K562 (cell line): ENCODE measurements around the gene ZNF529. TPM values are rescaled to one million over a fixed set of nuclear protein-coding genes. Genes with fewer than 3 reads are reported as not detected.
A peak's percentile ranks its signal among the peaks of the same experiment; 100 is the strongest.

ENCODE experiments used
- ATAC-seq: fragments of 200-7000 bp; cut with Tn5 transposase; 3 replicates; pipeline ENCODE4 v1.9.1; 2020; ENCODE audit warnings: moderate library complexity
- BruUV-seq: library from RNA; stranded (reverse); fragments of 400-500 nt; replicated peaks from 2 replicates; lab custom pipeline; 2021; lab: Mats Ljungman, UMichigan
- CTCF ChIA-PET: fragments of 300-600 bp; formaldehyde crosslinking; extraction: SDS; loops from one replicate; lab custom pipeline; 2021; ENCODE audit warnings: low intra/inter-chr PET ratio; lab: Yijun Ruan, JAX
- POLR2A ChIA-PET: fragments of 300-600, 350-650 bp; sonication (Branson Sonifier 250); formaldehyde crosslinking; extraction: SDS; loops from one replicate; lab custom pipeline; 2021; ENCODE audit warnings: antibody characterized with exemption, inconsistent platforms; lab: Yijun Ruan, JAX
- DNase-seq, 4 experiments: peaks; one replicate each; pipeline versions ENCODE4 v3.0.0 to v3.0.0-alpha.2; 2011 to 2018; ENCODE audit warnings: low spot score in 3 of 4, mixed read lengths in 3 of 4; ENCODE audit errors: extremely low read depth in 1 of 4
- FAIRE-seq: peaks from 2 replicates; lab custom pipeline; 2011; peaks lifted over from hg19 to GRCh38; lab: Jason Lieb, UNC
- H2AFZ ChIP-seq: 2 replicates; pipeline ENCODE4 v1.6.0; 2011; ENCODE audit warnings: low read depth, low read length, control low read depth, inconsistent platforms
- H3K27ac ChIP-seq: fragments of 200-600 bp; 3 replicates; pipeline ENCODE4 v1.8.0; 2011; ENCODE audit warnings: low read depth, mild to moderate bottlenecking, control low read depth, inconsistent platforms, low read length, moderate library complexity, mixed read lengths; ENCODE audit errors: extremely low read depth
- H3K27me3 ChIP-seq, 2 experiments: fragments of 300-600 bp in 1 of 2; 2 replicates in 1 of 2; 3 replicates in 1 of 2; pipeline versions ENCODE4 v1.6.0 to v1.8.0; 2011; ENCODE audit warnings: inconsistent platforms in 2 of 2, low read length in 2 of 2, mild to moderate bottlenecking in 1 of 2, mixed read lengths in 1 of 2, moderate library complexity in 1 of 2; ENCODE audit not compliant: control insufficient read depth in 2 of 2, insufficient read depth in 2 of 2
- H3K36me3 ChIP-seq: fragments of 300-600 bp; 3 replicates; pipeline ENCODE4 v1.8.0; 2011; ENCODE audit warnings: mild to moderate bottlenecking, low read length, inconsistent platforms; ENCODE audit not compliant: control insufficient read depth, insufficient read depth
- H3K4me1 ChIP-seq, 2 experiments: fragments of 200-600 bp in 1 of 2; replicated peaks in 1 of 2; 2 replicates in 1 of 2; 3 replicates in 1 of 2; pipeline versions ENCODE4 v1.5.1 to v1.8.0; 2011; ENCODE audit warnings: inconsistent platforms in 2 of 2, low read length in 2 of 2, mild to moderate bottlenecking in 1 of 2, mixed read lengths in 1 of 2, moderate library complexity in 1 of 2; ENCODE audit not compliant: control insufficient read depth in 2 of 2, insufficient read depth in 2 of 2
- H3K4me2 ChIP-seq: 2 replicates; pipeline ENCODE4 v1.6.1; 2011; ENCODE audit warnings: low read length, control low read depth, inconsistent platforms, mixed read lengths; ENCODE audit not compliant: insufficient read depth
- H3K4me3 ChIP-seq: fragments of 200-600 bp; sonication (generic), shearing (Covaris generic); 2 replicates; pipeline ENCODE4 v1.5.1; 2016; ENCODE audit warnings: control low read depth, inconsistent platforms
- H3K79me2 ChIP-seq: fragments of 200-600 bp; 3 replicates; pipeline ENCODE4 v1.8.0; 2011; ENCODE audit warnings: low read length, inconsistent platforms; ENCODE audit not compliant: control insufficient read depth, insufficient read depth
- H3K9ac ChIP-seq, 2 experiments: 2 replicates each; pipeline versions ENCODE4 v1.6.0 to v1.6.1; 2011; ENCODE audit warnings: low read depth in 2 of 2, low read length in 2 of 2, control low read depth in 1 of 2, inconsistent platforms in 1 of 2, mild to moderate bottlenecking in 1 of 2, mixed read lengths in 1 of 2; ENCODE audit not compliant: insufficient read depth in 1 of 2
- H3K9me1 ChIP-seq: one replicate; pipeline ENCODE4 v1.6.0; 2011; ENCODE audit warnings: inconsistent platforms, mild to moderate bottlenecking, low read length, moderate library complexity; ENCODE audit not compliant: control insufficient read depth, insufficient read depth
- H3K9me3 ChIP-seq: replicated peaks from 2 replicates; pipeline ENCODE4 v1.5.1; 2011; ENCODE audit warnings: low read depth, low read length, inconsistent platforms; ENCODE audit not compliant: control insufficient read depth, insufficient read depth
- H4K20me1 ChIP-seq: replicated peaks from 2 replicates; pipeline ENCODE4 v1.6.1; 2011; ENCODE audit warnings: low read length, inconsistent platforms, mixed read lengths; ENCODE audit not compliant: control insufficient read depth, insufficient read depth
- CEBPG ChIP-seq, 3 experiments: fragments of 200-800 bp in 1 of 3; sonication (Bioruptor generic) in 1 of 3; sonication (generic) in 1 of 3; formaldehyde crosslinking in 1 of 3; IDR thresholded peaks in 2 of 3; conservative IDR thresholded peaks in 1 of 3; 2 replicates each; pipeline versions ENCODE4 v1.6.1 to v1.8.0; 2016 to 2022; ENCODE audit warnings: missing compliant biosample characterization in 2 of 3, missing genetic modification characterization in 2 of 3, mild to moderate bottlenecking in 1 of 3, missing genetic modification reagents in 1 of 3
- KAT8 ChIP-seq: fragments of 450-650 bp; IDR thresholded peaks from 2 replicates; pipeline ENCODE4 v1.6.1; 2016; ENCODE audit warnings: low read depth, mild to moderate bottlenecking
- MED1 ChIP-seq: sonication (generic); formaldehyde crosslinking; IDR thresholded peaks from 2 replicates; pipeline ENCODE4 v1.8.1; 2023; ENCODE audit warnings: missing genetic modification reagents, borderline replicate concordance
- in situ Hi-C: fragments of 300-500 bp; cut with MboI; formaldehyde crosslinking; loops from 4 replicates; pipeline ENCODE4 v1.15.0; 2018; ENCODE audit warnings: inconsistent platforms, mixed read lengths
- intact Hi-C: fragments of 100-400 bp; cut with micrococcal nuclease; formaldehyde crosslinking; loops from 2 replicates; pipeline ENCODE4 v1.14.2; 2022
- polyA plus RNA-seq, 8 experiments: library from polyadenylated mRNA; depleted of rRNA in 4 of 8; stranded (reverse) in 5 of 8; unstranded in 3 of 8; fragments of >200 nt; fragmentation: Nextera tagmentation in 2 of 8; fragmentation: Illumina TruSeq in 1 of 8; extraction: Ambion mirVana in 2 of 8; extraction: Trizol in 1 of 8; gene quantifications; 2 replicates each; pipeline versions ENCODE4 v1.2.1 to v1.2.3, GENCODE V29; 2011 to 2014; ENCODE audit warnings: inconsistent platforms in 1 of 8, missing spikeins in 1 of 8
- total RNA-seq, 7 experiments: library from RNA; depleted of rRNA in 6 of 7; stranded (reverse); fragments of >200 nt in 6 of 7; fragmentation: Illumina TruSeq in 2 of 7; extraction: Trizol in 2 of 7; gene quantifications; 2 replicates each; pipeline versions ENCODE4 v1.2.1 to v1.2.3, GENCODE V29; 2011 to 2021; ENCODE audit warnings: low replicate concordance in 1 of 7
- TF ChIP-seq, protein P1 (sequence below), 2 experiments: fragments of 450-650 bp in 1 of 2; sonication (generic) in 1 of 2; formaldehyde crosslinking in 1 of 2; IDR thresholded peaks in 1 of 2; conservative IDR thresholded peaks in 1 of 2; 2 replicates each; pipeline versions ENCODE4 v1.6.1 to v1.8.1; 2016 to 2023; ENCODE audit warnings: mild to moderate bottlenecking in 2 of 2, moderate library complexity in 2 of 2, inconsistent platforms in 1 of 2, missing genetic modification reagents in 1 of 2
- TF ChIP-seq, protein P2 (sequence below): fragments of 450-650 bp; formaldehyde crosslinking; IDR thresholded peaks from 2 replicates; pipeline ENCODE4 v1.4.0; 2020; ENCODE audit warnings: mild to moderate bottlenecking, moderate library complexity

The ZNF529 gene
- total and polyA plus RNA-seq, 9 of the 15 experiments (the other 6 are each of a cell fraction or from before 2014, with no cell fraction given): 2.4 to 12.6 (median 6.3) TPM

DNA sequence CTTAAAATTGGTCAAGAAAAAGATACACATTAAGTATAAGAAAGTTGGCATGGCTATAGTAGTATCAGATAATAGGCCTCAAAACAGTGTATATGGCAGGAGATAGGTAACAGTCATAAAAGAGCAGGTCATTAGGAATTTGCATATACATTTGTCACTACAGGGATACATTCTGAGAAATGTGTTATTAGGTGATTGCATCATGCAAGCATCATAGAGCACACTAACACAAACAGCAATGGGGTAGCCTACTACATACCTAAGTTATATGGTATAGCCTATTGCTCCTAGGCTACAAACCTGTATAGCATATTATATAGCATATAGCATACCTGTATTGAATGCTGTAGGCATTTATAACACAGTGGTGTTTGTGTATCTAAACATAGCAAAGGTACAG, 6.2 kb upstream of the ZNF529 start:
- peaks cover 0 to 3% of the 10 kb centered on the region in 2 experiments; a peak in 2 of 5 replicates for H3K4me1 ChIP-seq
- FAIRE-seq (no peak), ATAC-seq (no peak), DNase-seq (no peak)
- H3K27me3 ChIP-seq: no peaks in the 10 kb centered on the region
- H3K79me2 ChIP-seq: peaks cover 9% of the 10 kb centered on the region
- no peak overlapping the region for H3K27ac ChIP-seq
- in situ Hi-C loops: no loop called here
- no peaks in the 10 kb centered on the region for H3K9me1 ChIP-seq
- no peak overlapping the region for H2AFZ ChIP-seq
- H3K36me3 ChIP-seq: peaks cover 35% of the 10 kb centered on the region
- H3K9ac ChIP-seq: no peak overlapping the region
- peaks cover 2% of the 10 kb centered on the region; the same call in 1 of the 2 replicates for H3K9me3 ChIP-seq
- CTCF ChIA-PET: no interaction called here
- intact Hi-C loops: no loop called here
- no peak overlapping the region for H3K4me2 ChIP-seq
- POLR2A ChIA-PET: no interaction called here
- TF ChIP-seq KAT8 (no peak), MED1 (CRISPR knock-in tag) (no peak), CEBPG (CRISPR knock-in tag; IDR thresholded peaks at IDR 0.05) (no peak), CEBPG (tag; conservative IDR thresholded peaks at IDR 0.05 in 1 of 2, IDR thresholded peaks at IDR 0.05 in 1 of 2) (peak in 1 of 2 experiments; percentile 57; a peak in 2 of 4 replicates)
- TF ChIP-seq, protein P1, sequence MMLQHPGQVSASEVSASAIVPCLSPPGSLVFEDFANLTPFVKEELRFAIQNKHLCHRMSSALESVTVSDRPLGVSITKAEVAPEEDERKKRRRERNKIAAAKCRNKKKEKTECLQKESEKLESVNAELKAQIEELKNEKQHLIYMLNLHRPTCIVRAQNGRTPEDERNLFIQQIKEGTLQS (IDR thresholded peaks at IDR 0.05): peak; percentile 55
- TF ChIP-seq, protein P1 (CRISPR knock-in tag; conservative IDR thresholded peaks at IDR 0.05): no peak
- TF ChIP-seq, protein P2, sequence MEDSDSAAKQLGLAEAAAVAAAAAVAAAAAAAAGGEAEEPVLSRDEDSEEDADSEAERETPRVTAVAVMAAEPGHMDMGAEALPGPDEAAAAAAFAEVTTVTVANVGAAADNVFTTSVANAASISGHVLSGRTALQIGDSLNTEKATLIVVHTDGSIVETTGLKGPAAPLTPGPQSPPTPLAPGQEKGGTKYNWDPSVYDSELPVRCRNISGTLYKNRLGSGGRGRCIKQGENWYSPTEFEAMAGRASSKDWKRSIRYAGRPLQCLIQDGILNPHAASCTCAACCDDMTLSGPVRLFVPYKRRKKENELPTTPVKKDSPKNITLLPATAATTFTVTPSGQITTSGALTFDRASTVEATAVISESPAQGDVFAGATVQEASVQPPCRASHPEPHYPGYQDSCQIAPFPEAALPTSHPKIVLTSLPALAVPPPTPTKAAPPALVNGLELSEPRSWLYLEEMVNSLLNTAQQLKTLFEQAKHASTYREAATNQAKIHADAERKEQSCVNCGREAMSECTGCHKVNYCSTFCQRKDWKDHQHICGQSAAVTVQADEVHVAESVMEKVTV (CRISPR knock-in tag): no peak
- H3K4me3 ChIP-seq: no peak overlapping the region
- BruUV-seq: TSS peak; percentile 2
- H4K20me1 ChIP-seq: no peaks in the 10 kb centered on the region
